GM18951 (cell line): ENCODE measurements around the gene VAPB.

Source experiments
- POLR2A ChIP-seq: IDR thresholded peaks from 4 replicates; pipeline ENCODE4 v1.6.1; 2011; ENCODE audit warnings: mild to moderate bottlenecking; ENCODE audit not compliant: insufficient read length, insufficient read depth; ENCODE audit errors: extremely low read depth
- in situ Hi-C: fragments of 300-500 bp; cut with MboI; formaldehyde crosslinking; loops from one replicate; pipeline ENCODE4 v1.12.0; 2022; ENCODE audit warnings: low sequenced_read_pairs, mixed read lengths, inconsistent platforms; ENCODE audit not compliant: unreplicated experiment

VAPB gene

DNA sequence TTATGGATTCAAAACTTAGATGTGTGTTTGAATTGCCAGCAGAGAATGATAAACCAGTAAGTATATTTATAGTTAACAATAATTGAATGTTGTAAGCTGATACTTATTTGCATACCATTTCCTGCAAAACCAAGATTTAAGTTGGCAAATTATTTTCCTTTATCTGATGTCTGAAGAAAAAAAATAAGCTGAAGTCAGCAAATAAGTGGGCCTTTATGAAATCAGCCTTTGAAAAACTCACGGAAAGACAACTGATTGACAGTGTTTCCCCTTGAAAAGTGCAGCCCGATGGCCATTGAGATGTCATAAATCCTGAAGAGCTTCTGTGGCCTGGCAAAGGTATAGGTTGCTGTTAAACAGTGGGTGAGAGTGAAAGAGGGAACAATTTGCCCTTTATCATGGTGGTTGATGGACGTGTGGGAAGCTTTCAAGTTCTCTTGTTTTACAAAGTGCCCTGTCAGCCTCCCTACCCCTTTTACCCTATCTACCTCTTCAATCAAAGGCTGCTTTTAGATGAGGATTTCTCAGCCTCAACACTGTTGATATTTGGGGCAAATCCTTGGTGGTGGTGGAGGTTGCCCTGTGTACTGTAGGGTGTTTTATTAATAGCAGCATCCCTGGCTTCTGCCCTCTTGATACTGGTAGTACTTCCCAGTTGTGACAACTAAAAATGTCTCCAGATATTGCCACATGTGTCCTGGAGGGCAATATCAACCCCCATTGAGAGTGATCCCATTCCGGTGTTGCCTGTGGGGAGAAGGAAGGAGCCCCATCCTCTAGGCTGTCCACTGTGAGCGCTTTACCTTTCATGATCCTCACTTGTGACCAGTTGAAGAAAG lies 50.2 kb downstream of the VAPB start:
- in situ Hi-C loops: no loop called here
- TF ChIP-seq POLR2A: no peak

DNA sequence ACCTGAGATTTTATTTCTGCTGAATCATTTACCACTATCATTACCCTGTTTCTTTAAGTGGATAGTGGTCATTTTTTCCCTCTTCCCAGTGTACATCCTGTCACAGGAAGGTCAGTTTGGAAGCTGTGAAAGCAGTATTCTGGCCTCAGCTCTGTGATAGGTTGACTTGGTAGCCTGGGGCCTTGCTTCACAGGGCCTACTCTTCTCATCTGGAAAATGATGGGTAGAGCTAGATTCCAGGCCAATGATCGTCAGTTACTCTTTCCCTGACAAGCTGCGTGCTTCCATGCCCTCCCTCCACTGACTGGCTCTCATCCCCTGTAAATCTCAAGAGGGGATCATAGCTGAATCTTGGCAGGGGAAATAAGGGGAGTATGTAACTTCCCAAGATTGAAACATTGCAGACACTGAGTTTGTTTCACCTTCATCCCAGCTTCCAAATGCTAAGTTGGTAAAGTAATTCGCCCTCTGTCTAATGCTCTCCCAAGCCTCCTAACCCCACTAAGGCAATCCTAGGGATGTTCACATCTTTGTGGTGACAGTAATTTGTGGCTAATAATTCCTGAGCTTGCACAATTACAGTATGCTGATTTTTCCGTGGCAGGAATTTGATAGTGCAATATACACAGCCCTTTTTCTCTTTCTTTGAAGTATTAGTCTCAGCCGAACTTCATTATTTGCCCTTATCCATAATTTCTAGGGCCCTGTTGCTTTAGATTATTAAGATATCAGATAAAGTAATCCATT lies 51.2 kb downstream of the VAPB start:
- in situ Hi-C loops: loop anchor here (10.0 kb wide), 1 partner anchor 195 kb away; no protein-coding TSS in a partner anchor
- no peak for TF ChIP-seq POLR2A

DNA sequence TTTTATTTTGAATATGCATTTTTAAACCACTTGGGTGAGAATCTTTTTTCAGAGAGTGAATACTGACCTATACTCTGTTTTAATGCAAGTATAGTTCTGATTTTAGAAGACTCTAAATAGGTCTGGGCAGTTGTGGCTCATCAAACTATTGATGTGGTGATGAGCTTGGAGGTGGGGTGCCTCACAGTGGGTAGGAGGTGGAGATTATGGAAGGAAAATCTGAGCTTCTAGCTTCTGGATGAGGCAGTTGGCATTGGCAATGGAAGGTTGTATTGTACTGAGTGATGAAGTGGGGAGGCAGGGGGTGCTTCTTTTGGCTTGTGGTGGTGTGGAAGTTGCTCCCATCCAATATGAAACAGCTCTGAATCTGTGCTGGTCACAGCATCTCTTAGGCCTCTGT lies 52.7 kb downstream of the VAPB start:
- in situ Hi-C loops: loop anchor here (10.0 kb wide), 1 partner anchor 197 kb away; no protein-coding TSS in a partner anchor
- no peak for TF ChIP-seq POLR2A

DNA sequence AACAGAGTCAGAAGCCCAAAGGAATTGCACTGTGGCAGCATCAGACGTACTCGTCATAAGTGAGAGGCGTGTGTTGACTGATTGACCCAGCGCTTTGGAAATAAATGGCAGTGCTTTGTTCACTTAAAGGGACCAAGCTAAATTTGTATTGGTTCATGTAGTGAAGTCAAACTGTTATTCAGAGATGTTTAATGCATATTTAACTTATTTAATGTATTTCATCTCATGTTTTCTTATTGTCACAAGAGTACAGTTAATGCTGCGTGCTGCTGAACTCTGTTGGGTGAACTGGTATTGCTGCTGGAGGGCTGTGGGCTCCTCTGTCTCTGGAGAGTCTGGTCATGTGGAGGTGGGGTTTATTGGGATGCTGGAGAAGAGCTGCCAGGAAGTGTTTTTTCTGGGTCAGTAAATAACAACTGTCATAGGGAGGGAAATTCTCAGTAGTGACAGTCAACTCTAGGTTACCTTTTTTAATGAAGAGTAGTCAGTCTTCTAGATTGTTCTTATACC lies 55.8 kb downstream of the VAPB start:
- in situ Hi-C loops: loop anchor here (10.0 kb wide), 1 partner anchor 200 kb away; no protein-coding TSS in a partner anchor
- no peak for TF ChIP-seq POLR2A

DNA sequence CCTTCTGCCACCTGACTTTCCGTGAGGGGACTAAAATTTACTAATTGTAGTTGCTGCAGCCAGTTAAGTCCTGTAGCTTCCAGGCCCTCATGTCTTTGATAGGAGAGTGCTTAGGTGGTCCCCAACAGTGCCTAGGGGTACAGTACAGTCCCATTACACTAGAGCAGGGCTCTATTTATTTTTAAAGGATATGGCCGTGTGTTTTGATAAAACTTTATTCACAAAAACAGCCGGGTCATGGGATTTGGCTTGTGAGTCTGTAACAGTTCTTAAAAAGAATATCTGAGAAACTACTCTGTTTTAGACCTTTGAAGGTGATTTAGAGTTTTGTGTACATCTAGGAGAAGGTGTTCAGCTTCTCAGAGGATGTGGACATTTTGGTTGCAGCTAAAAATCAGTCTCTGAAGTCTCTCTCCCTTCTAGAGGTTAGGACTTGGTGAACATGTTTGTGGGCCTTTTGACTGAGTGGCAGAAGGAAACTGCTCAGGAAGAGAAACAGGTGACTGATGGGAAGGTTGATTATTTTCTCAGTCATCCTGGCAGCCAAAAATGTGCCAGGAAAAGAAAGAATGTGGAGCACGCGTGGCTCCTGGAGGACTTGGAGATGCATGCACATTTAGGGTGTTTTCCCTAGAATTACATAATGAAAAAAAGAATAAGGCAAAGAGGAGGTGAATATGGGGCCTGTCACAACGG lies 57.4 kb downstream of the VAPB start:
- no peak for TF ChIP-seq POLR2A
- in situ Hi-C loops: loop anchor here (10.0 kb wide), 1 partner anchor 202 kb away; no protein-coding TSS in a partner anchor

DNA sequence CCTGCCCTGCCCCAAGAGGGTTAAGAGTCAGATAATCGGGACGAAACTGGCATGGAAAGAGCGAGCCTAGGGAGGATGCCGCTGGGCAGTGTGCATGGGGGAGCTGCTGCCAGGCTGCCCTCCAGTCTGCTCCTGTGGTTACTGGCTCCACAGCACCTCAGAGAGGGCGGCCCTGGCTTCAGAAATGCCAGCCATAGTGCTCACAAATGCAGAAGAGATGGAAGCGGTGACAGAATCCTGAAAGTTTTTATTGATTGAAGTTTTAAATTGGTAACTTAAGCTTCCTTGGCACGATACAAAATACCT lies 57.9 kb downstream of the VAPB start:
- no peak for TF ChIP-seq POLR2A

DNA sequence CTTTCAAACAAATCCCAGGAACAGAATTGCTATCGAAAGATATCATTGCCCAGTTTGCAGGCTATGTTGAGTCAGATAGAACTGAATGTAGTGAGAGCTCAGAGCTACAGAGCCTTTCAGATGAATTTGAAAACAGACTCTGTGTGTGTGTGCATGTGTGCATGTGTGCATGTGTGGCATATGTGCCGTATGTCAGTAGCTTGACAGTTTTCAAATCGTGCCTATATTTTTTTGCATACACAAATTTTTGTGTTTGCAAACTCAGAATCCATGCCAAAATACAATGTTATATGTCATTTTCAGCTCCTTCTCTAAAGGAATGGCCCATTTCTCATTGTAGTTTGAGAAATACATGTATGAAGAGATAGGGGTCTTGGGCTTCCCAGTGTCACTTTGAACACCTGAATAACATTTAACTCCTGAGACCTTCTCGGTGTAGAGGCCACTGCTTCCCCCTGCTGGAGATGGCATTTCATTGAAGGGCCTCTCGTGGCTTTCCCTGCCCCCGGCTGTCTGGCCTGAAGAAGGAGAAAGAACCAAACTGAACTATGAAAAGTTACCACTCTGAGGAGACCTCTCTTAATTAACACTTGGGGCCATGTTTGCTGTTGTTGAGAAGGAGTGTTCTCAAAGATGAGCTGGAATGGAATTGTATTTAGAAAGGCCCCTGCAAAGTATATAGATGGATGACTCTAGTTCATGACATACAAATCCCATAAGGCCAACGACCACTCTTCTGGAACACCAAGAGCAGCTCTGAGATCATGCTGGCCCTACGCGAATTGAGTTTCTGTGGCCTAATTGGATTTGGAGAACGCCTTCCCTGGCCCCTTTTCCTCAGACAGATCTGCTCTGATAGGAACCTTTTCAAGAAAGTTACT lies 58.7 kb downstream of the VAPB start:
- TF ChIP-seq POLR2A: no peak
- in situ Hi-C loops: loop anchor here (10.0 kb wide), 1 partner anchor 203 kb away; no protein-coding TSS in a partner anchor

More for the DNA sequence above, 57.9 kb downstream of the VAPB start:
- in situ Hi-C loops: loop anchor here (10.0 kb wide), 1 partner anchor 202 kb away; no protein-coding TSS in a partner anchor

DNA sequence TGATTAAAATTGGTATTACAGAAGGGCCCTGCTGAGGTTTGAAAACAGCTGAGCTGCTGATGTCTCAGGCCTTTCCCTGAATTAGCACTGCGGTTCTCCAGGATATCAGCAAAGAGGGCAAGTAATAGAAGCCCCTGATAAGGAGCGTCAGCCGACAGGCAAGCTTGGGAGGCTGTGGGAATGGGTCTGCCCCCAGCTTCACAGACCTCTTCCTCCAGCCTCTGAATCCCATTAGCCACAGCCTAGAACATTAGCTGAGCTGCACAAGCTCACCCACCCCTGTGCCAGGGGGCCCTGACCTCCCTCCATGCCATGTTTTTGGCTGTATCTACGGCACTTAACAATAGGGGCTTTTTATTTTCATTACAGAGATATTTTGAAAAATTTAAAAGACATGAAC lies 59.9 kb downstream of the VAPB start:
- in situ Hi-C loops: loop anchor here (10.0 kb wide), 1 partner anchor 204 kb away; no protein-coding TSS in a partner anchor
- TF ChIP-seq POLR2A: no peak

DNA sequence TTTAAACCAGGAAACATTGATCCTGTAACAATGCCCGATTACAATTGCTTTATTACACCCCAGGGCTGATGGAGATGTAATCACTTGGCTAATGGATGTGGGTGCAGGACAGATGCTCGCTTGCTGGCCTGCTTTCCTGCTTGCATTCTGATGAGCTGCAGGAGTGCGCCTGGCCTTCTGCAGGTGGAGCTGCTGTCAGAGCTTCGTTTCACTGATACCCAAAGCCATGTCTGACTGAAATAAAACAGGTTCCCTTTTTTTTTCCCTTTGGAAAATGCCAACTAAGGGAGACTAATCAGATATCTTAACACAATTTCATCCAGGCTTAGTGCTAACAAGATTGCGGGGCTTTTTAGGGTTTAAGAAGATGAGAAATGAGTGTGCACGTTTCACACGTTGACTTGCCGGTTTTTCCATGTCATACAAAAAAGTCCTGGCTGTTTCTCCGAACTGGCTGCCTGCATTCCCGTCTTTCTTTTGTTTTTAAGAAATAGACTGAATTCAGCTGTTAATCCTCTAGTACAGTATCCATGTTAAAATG lies 60.7 kb downstream of the VAPB start:
- no peak for TF ChIP-seq POLR2A
- in situ Hi-C loops: loop anchor here (10.0 kb wide), 1 partner anchor 205 kb away; no protein-coding TSS in a partner anchor

DNA sequence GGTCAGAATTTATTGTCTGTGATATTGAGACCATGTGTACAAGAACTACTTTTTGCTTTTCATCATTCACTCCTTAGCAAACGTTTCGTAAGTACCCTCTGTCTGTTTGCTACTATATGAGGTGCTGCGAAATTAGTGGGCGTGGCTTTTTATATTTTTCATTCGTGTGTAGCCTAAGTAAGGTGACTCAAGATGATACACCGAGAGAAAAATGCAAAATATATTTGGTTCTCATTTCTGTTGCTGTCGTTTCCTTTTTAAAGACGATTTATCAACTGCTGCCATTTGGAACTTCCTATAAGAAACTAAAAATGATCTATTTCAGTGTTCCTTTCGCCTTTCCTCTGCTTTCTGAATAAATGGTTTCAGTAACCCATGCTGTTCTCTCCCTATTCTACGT lies 61.2 kb downstream of the VAPB start:
- no peak for TF ChIP-seq POLR2A
- in situ Hi-C loops: no loop called here

DNA sequence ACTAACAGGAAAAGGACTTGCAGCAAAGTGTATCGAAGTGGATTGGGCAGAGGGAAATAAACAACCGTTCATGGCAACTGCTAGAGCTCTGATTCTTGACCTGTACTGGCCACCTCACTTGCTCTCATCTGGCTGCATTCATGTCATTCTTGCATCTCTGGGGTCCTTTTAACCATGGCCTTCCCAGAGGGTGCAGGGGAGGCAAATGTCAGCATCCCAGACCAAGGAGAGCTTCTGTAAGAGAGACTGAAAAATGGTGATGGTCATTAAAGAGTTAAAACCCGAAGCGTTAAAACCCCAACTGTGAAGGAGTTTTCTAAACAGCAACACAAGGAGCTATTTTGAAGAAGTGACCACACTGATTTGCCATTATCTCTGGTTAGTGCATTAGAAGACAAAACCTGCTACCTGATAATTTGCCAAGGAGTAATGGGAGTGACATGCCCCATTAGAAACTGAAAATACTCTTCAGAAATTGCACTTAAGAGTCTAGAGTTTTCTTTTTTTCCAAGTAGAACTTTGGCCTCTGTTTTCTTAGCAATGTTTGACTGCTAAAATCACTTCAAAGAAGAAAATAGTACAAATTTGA lies 63.7 kb downstream of the VAPB start:
- in situ Hi-C loops: no loop called here
- no peak for TF ChIP-seq POLR2A

DNA sequence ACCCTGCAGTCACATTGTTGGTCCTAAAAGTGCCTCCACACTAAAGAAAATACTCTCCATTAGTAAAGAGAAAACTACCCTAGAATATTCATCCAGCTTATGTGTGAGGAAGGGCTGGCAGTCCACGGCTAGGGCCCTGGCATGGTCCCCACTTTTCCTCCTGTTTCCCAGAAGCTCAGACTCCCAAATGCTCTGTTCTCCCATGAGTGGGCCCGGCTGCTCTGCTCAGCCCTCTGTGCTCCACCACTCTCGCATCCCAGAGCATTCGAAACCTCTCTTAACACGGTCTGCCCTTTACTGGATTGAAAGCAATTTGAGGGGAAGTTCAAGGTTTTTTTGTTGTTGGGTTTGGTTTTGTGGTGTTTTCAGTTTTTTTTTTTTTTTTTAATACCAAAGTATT lies 64.4 kb downstream of the VAPB start:
- in situ Hi-C loops: no loop called here
- no peak for TF ChIP-seq POLR2A

DNA sequence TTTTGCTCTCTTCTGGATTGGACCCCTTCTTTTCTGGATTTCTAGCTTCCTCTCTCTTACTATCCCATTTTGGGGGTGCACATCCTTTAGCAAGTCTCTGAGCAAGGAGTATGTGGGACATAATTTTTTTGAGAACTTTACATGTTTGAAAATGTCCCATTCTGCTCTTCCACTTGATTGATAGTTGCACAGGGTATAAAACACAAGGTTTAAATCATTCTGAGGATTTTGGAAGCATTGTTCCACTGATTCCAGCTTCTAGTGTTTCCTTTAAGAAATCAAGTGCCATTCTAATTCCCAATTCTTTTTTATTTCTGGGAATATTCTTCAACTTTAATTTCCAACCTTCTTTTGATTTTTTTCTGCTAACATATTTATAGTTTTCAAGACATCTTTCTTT lies 65.4 kb downstream of the VAPB start:
- in situ Hi-C loops: no loop called here

More for the DNA sequence above, 65.4 kb downstream of the VAPB start:
- no peak for TF ChIP-seq POLR2A
